Mammary epithelial cell (primary cell): ENCODE measurements around the gene RPL10A.

ENCODE experiments used
- EZH2 ChIP-seq: IDR thresholded peaks from 2 replicates; pipeline ENCODE4 v1.6.1; 2012; ENCODE audit warnings: low read length, inconsistent platforms, borderline replicate concordance
- TF ChIP-seq, protein P1 (sequence below), 2 donors: IDR thresholded peaks in 1 of 2; conservative IDR thresholded peaks in 1 of 2; 2 replicates each; pipeline ENCODE4 v1.5.1; 2011 to 2012; ENCODE audit warnings: inconsistent platforms in 2 of 2, low read length in 2 of 2, mild to moderate bottlenecking in 2 of 2, control low read depth in 1 of 2, low read depth in 1 of 2; ENCODE audit not compliant: insufficient read depth in 1 of 2; ENCODE audit errors: extremely low read depth in 1 of 2

DNA sequence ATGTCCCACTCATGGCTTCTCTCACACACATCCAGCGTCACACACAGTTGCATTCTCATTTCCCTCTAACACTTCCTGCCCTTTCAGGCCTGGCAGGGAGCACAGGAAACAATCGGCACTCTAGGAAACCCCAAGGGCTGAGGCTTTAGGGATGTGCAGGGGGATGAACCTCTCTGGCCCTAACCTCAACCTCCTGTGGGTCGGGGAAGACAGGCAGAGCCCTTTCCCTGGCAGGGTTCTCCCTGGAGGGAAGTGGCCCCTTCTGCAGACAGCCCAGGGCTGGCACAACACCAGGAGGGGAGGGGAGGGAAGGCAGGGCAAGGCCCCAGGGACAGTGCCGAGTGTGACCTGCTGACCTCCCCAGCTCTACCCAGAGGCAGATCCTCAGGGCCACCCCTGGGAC is 26.0 kb downstream of the RPL10A start:
- TF ChIP-seq, protein P1, sequence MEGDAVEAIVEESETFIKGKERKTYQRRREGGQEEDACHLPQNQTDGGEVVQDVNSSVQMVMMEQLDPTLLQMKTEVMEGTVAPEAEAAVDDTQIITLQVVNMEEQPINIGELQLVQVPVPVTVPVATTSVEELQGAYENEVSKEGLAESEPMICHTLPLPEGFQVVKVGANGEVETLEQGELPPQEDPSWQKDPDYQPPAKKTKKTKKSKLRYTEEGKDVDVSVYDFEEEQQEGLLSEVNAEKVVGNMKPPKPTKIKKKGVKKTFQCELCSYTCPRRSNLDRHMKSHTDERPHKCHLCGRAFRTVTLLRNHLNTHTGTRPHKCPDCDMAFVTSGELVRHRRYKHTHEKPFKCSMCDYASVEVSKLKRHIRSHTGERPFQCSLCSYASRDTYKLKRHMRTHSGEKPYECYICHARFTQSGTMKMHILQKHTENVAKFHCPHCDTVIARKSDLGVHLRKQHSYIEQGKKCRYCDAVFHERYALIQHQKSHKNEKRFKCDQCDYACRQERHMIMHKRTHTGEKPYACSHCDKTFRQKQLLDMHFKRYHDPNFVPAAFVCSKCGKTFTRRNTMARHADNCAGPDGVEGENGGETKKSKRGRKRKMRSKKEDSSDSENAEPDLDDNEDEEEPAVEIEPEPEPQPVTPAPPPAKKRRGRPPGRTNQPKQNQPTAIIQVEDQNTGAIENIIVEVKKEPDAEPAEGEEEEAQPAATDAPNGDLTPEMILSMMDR (conservative IDR thresholded peaks at IDR 0.05 in 1 of 2, IDR thresholded peaks at IDR 0.05 in 1 of 2; ENCODE audit: extremely low read depth in 1 of 2, insufficient read depth in 1 of 2, low read depth in 1 of 2, low read length in 2 of 2) = no peak
- TF ChIP-seq EZH2 = no peak
